Activated naive CD8-positive, alpha-beta T cell treated with anti-CD3 and anti-CD28 coated beads, Interleukin-2, amount 50 U/mL, for 24 hours (primary cell): ENCODE measurements around the gene HOXD10.

Experiments
- ATAC-seq: fragments of 150-1000 bp; cut with Tn5 transposase; one replicate; pipeline ENCODE4 v1.10.0; 2021
- DNase-seq: peaks from one replicate; pipeline ENCODE4 v3.0.0; 2021
- H3K27ac Mint-ChIP-seq: one replicate; pipeline ENCODE4 v1.8.0; 2021; ENCODE audit warnings: mild to moderate bottlenecking, mixed read lengths
- H3K27me3 Mint-ChIP-seq: one replicate; pipeline ENCODE4 v1.8.0; 2021; ENCODE audit warnings: mixed read lengths
- H3K36me3 Mint-ChIP-seq: one replicate; pipeline ENCODE4 v1.8.0; 2021; ENCODE audit warnings: low read depth, mixed read lengths
- H3K4me1 Mint-ChIP-seq: one replicate; pipeline ENCODE4 v1.8.0; 2021; ENCODE audit warnings: mixed read lengths
- H3K4me3 Mint-ChIP-seq: one replicate; pipeline ENCODE4 v1.8.0; 2021; ENCODE audit warnings: mild to moderate bottlenecking, moderate library complexity, mixed read lengths
- H3K9me3 Mint-ChIP-seq: one replicate; pipeline ENCODE4 v1.8.0; 2021; ENCODE audit warnings: mixed read lengths

Gene HOXD10

GRCh38 chr2:176088048-176088936 is 28.3 kb upstream of the HOXD10 start:
- Mint-ChIP-seq H3K27ac (no peak overlapping the region), H3K27me3 (peaks cover 90% of the 10 kb centered on the region), H3K36me3 (peaks cover 13% of the 10 kb centered on the region), H3K4me3 (peak overlapping the region; percentile 38), H3K9me3 (peaks cover 11% of the 10 kb centered on the region), H3K4me1 (peaks cover 19% of the 10 kb centered on the region)
- ATAC-seq (no peak), DNase-seq (no peak)

DNA sequence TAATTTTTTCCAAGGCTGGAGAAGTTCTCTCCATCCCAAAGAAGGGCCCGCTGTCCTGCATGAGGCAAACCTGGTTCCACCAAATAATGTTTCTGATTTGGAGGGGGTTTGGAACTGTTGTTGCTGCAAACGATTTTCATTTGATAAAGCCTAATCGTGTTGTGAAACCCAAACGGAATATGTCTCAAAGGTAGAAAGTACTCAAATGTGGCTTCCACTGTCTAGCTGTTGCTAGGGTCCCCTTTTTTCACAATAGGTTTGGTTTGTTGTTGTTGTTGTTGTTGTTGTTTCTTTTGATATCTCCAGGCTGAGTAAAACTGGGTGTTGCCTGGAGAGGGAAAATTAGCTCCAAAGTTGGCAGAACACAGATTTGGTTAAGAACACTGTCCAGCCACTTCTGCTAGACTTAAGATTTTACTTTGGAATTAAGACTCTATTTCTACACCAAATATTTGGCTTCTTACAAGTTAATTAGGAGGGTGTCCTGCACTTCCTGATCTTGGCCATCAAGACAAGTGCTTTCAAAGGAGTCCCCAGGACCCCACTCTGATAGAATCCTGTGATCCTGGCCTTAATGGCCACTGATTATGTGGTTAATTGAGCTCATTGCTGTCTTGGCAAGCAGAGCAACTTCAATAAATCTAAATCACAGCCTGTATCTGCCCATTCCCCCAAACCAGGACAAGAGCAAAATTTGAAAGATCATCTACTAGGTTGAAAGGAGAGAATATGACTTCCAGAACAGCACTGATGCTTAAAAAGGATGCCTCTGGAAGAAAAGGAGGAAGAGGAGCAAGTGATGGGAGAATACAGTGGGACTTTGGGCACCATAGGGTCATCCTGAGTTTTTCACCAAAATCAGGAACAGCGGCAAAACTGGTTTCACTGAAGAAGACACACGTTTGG is 27.4 kb upstream of the HOXD10 start:
- H3K4me1 Mint-ChIP-seq, result peaks cover 22% of the 10 kb centered on the region
- H3K9me3 Mint-ChIP-seq, result peaks cover 4% of the 10 kb centered on the region
- H3K36me3 Mint-ChIP-seq, result peaks cover 6% of the 10 kb centered on the region
- DNase-seq, result no peak
- H3K27ac Mint-ChIP-seq, result no peak overlapping the region
- ATAC-seq, result no peak
- H3K4me3 Mint-ChIP-seq, result no peak overlapping the region
- peaks cover 90% of the 10 kb centered on the region for H3K27me3 Mint-ChIP-seq

GRCh38 chr2:176089843-176090395 is 26.7 kb upstream of the HOXD10 start:
- Mint-ChIP-seq H3K4me3 (no peak overlapping the region), H3K4me1 (peaks cover 19% of the 10 kb centered on the region), H3K27me3 (peaks cover 90% of the 10 kb centered on the region), H3K9me3 (no peaks in the 10 kb centered on the region), H3K36me3 (peaks cover 6% of the 10 kb centered on the region), H3K27ac (no peak overlapping the region)
- no peak for DNase-seq
- ATAC-seq, result no peak

DNA sequence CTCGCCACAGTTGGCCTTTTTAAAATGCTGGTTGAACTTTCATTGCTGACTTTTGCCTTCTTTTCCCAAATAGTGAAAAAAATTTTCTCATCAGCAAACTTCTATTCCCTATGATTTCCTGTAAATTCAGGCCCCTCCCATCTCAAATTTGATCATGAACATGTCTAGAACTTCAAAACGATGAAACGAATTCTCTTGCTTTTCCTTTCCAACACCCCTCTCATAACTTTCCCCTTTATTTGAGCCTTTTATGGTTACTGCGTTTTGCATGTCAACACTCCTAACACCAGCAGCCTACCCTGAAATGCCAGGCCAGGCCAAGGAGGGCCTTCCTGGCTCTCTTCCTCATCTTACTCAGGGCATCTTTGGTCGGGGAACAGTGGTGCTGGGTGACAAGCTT is 25.7 kb upstream of the HOXD10 start:
- Mint-ChIP-seq H3K9me3 (no peaks in the 10 kb centered on the region), H3K36me3 (peaks cover 6% of the 10 kb centered on the region), H3K27ac (no peak overlapping the region), H3K4me1 (peaks cover 19% of the 10 kb centered on the region), H3K4me3 (no peak overlapping the region), H3K27me3 (peaks cover 91% of the 10 kb centered on the region)
- DNase-seq, result no peak
- ATAC-seq, result no peak

DNA sequence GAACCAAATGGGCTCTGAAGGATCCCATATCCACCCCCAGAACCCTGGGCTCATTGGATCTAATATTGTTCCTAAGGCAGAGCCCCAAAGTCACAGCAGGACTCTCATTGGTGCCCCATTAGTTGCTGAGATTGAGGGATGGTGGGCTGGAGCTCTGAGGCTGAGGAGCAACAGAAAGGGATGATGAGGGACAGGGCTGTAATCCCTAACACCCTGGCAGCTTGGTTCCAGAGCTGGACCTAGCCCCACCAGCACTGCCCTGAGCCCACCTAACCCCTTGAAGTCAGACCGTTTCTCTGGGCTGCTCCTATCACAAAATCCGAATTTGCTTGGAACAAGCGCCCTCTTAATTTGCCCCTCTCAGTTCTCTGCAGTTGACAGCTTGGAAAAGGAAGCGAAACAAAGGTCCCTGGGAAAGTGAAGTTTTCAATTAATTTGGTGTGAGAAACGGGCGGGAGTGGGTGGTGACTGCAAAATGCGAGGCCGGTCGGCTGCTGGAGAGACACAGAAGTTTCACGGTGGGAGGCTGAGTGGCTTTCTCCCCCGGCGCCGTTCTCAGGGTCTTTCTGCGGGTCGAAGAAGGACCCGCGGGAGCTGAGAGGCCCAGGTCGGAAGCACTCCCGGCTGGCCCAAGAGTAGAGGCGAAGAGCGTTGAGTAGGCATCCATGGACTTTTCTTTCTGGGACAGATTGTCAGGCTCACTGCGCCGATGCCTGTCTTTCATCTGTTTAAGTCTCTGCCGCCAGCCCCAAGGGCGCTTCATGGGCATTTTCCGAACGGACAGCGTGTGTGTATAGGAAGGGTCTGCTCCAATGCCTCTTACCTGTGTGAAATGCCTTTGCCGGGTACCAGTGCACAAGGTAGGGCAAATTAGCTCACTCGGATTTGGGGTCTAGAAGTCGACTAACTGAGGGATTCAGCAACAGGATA is 25.0 kb upstream of the HOXD10 start:
- no peaks in the 10 kb centered on the region for H3K9me3 Mint-ChIP-seq
- peaks cover 4% of the 10 kb centered on the region for H3K36me3 Mint-ChIP-seq
- peak overlapping the region; percentile 65 for H3K27ac Mint-ChIP-seq
- H3K27me3 Mint-ChIP-seq, result peaks cover 92% of the 10 kb centered on the region
- DNase-seq (no peak), ATAC-seq (no peak)
- peaks cover 22% of the 10 kb centered on the region for H3K4me1 Mint-ChIP-seq
- H3K4me3 Mint-ChIP-seq, result peak overlapping the region; percentile 50

- peak within 1 kb of the TSS; percentile 50 for H3K4me3 Mint-ChIP-seq
- no peak for DNase-seq
Measured at GRCh38 chr2:176092270-176093144, 24.1 kb upstream of the HOXD10 start, which contains the start of gene HOXD13. Gene HOXD13, plus strand, starts transcription at chr2:176092721. Its CDS starts 170 bp downstream, at chr2:176092891.

GRCh38 chr2:176093145-176093897 is 23.3 kb upstream of the HOXD10 start:
- H3K27ac Mint-ChIP-seq, result peak overlapping the region; percentile 8
- no peak overlapping the region for H3K4me3 Mint-ChIP-seq
- H3K27me3 Mint-ChIP-seq, result peaks cover 90% of the 10 kb centered on the region
- no peaks in the 10 kb centered on the region for H3K9me3 Mint-ChIP-seq
- H3K4me1 Mint-ChIP-seq, result peaks cover 30% of the 10 kb centered on the region
- ATAC-seq, result no peak
- H3K36me3 Mint-ChIP-seq, result no peaks in the 10 kb centered on the region
- DNase-seq, result no peak

More at GRCh38 chr2:176092270-176093144, 24.1 kb upstream of the HOXD10 start, which contains the start of gene HOXD13:
- H3K9me3 Mint-ChIP-seq, result no peaks in the 10 kb centered on the region
- H3K27ac Mint-ChIP-seq, result peak within 1 kb of the TSS; percentile 65
- H3K27me3 Mint-ChIP-seq, result peaks cover 90% of the 10 kb centered on the region
- no peak for ATAC-seq
- H3K4me1 Mint-ChIP-seq, result peaks cover 28% of the 10 kb centered on the region
- H3K36me3 Mint-ChIP-seq, result peaks cover 2% of the 10 kb centered on the region

GRCh38 chr2:176093898-176094249 is 22.7 kb upstream of the HOXD10 start:
- Mint-ChIP-seq H3K36me3 (no peaks in the 10 kb centered on the region), H3K9me3 (no peaks in the 10 kb centered on the region), H3K27me3 (peaks cover 89% of the 10 kb centered on the region), H3K4me3 (no peak overlapping the region), H3K27ac (peak overlapping the region; percentile 8), H3K4me1 (peaks cover 28% of the 10 kb centered on the region)
- ATAC-seq, result no peak
- DNase-seq, result no peak

- H3K4me3 Mint-ChIP-seq, result no peak overlapping the region
- H3K27ac Mint-ChIP-seq, result no peak overlapping the region
- ATAC-seq, result no peak
Measured at GRCh38 chr2:176094349-176094748, 22.2 kb upstream of the HOXD10 start.

GRCh38 chr2:176095421-176095820 is 21.2 kb upstream of the HOXD10 start:
- Mint-ChIP-seq H3K4me3 (no peak overlapping the region), H3K27me3 (peaks cover 86% of the 10 kb centered on the region), H3K9me3 (no peaks in the 10 kb centered on the region), H3K27ac (no peak overlapping the region), H3K36me3 (no peaks in the 10 kb centered on the region), H3K4me1 (peaks cover 28% of the 10 kb centered on the region)
- no peak for ATAC-seq
- DNase-seq, result no peak

More at GRCh38 chr2:176094349-176094748, 22.2 kb upstream of the HOXD10 start:
- DNase-seq, result no peak
- no peaks in the 10 kb centered on the region for H3K9me3 Mint-ChIP-seq
- no peaks in the 10 kb centered on the region for H3K36me3 Mint-ChIP-seq
- peaks cover 89% of the 10 kb centered on the region for H3K27me3 Mint-ChIP-seq
- H3K4me1 Mint-ChIP-seq, result peaks cover 28% of the 10 kb centered on the region

DNA sequence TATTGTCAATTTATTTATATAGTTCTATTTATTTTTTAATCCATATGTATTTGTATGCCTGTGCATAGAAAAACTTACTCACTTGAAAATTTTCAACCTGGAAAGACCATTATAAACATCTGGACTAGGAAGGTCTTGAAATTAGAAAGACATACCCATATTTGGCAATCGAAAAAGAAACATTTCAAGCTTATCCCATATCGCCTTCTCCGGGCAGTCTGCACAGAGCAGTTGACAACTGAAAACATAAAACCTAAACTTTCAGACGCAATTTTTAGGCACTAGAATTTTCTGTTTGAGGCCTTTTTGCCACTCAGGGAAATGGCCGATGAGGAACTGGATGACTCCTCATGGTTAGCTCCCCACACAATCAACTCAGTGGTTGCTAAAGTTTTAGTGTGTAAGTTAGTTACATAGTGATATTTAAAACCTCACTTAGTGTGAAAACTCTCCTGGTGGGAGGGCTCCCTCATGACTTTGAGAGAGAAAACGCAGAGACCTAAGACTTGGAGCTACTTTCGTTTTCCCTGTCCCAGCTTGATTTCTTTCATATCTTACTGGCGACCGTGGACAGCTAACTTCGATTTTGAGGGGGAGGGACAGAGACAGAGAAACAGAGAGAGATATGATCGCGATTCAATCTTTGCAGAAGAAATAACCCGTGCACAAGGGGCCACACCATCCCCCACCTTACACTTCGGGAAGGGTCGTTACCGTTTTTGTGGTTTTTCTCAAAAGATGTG is 20.2 kb upstream of the HOXD10 start:
- peaks cover 86% of the 10 kb centered on the region for H3K27me3 Mint-ChIP-seq
- no peak for ATAC-seq
- peak overlapping the region; percentile 70 for H3K4me3 Mint-ChIP-seq
- H3K4me1 Mint-ChIP-seq, result peaks cover 28% of the 10 kb centered on the region
- H3K27ac Mint-ChIP-seq, result no peak overlapping the region
- no peaks in the 10 kb centered on the region for H3K36me3 Mint-ChIP-seq
- no peaks in the 10 kb centered on the region for H3K9me3 Mint-ChIP-seq
- no peak for DNase-seq
